Spleen (tissue), 11 donors: ENCODE data around the gene CHST2. TPM values are rescaled to one million over a fixed set of nuclear protein-coding genes. Genes with fewer than 3 reads are reported as not detected.

Experiments
- DNase-seq: peaks from one replicate; pipeline ENCODE4 v3.0.0-alpha.2; 2020
- H3K27ac ChIP-seq, 8 donors: fragments of 200-600 bp; sonication (generic) in 7 of 8; 1 replicate in 4 of 8; 2 replicates in 4 of 8; pipeline versions ENCODE4 v1.5.0 to v1.8.0; 2016 to 2021; ENCODE audit warnings: inconsistent platforms in 4 of 8, mild to moderate bottlenecking in 4 of 8, moderate library complexity in 1 of 8
- H3K27me3 ChIP-seq, 7 donors: fragments of 200-600 bp; sonication (generic) in 6 of 7; replicated peaks in 1 of 7; 1 replicate in 4 of 7; 2 replicates in 3 of 7; pipeline versions ENCODE4 v1.5.0 to v1.8.0; 2016 to 2021; ENCODE audit warnings: inconsistent platforms in 3 of 7, mild to moderate bottlenecking in 1 of 7
- H3K36me3 ChIP-seq, 6 donors: fragments of 200-600 bp; sonication (generic) in 5 of 6; 1 replicate in 4 of 6; 2 replicates in 2 of 6; pipeline versions ENCODE4 v1.5.0 to v1.8.0; 2016 to 2021; ENCODE audit warnings: inconsistent platforms in 2 of 6
- H3K4me1 ChIP-seq, 6 donors: fragments of 200-600 bp; sonication (generic) in 5 of 6; 1 replicate in 3 of 6; 2 replicates in 3 of 6; pipeline versions ENCODE4 v1.5.0 to v1.8.0; 2016 to 2021; ENCODE audit warnings: inconsistent platforms in 3 of 6
- H3K4me3 ChIP-seq, 8 donors: fragments of 200-600 bp; sonication (generic) in 7 of 8; 1 replicate in 4 of 8; 2 replicates in 4 of 8; pipeline versions ENCODE4 v1.5.0 to v1.8.0; 2016 to 2021; ENCODE audit warnings: inconsistent platforms in 4 of 8, mild to moderate bottlenecking in 4 of 8, moderate library complexity in 2 of 8
- H3K9me3 ChIP-seq, 8 donors: fragments of 200-600 bp; sonication (generic) in 7 of 8; 1 replicate in 4 of 8; 2 replicates in 4 of 8; pipeline versions ENCODE4 v1.5.0 to v1.8.0; 2016 to 2021; ENCODE audit warnings: inconsistent platforms in 4 of 8
- POLR2A ChIP-seq, 3 donors: fragments of 450-650 bp; IDR thresholded peaks; one replicate each; pipeline ENCODE4 v1.5.1; 2017; ENCODE audit warnings: antibody characterized with exemption in 3 of 3, mild to moderate bottlenecking in 1 of 3
- POLR2AphosphoS5 ChIP-seq, 3 donors: sonication (generic); formaldehyde crosslinking; IDR thresholded peaks; one replicate each; pipeline ENCODE4 v1.5.1; 2017; ENCODE audit warnings: antibody characterized with exemption in 3 of 3
- WGBS, 5 donors: extraction: QIAGEN DNeasy Blood & Tissue Kit in 3 of 5; methylation state at CpG; one replicate each; pipeline versions ENCODE4 v1.1.5 to v1.1.7; 2013 to 2018; 5-methylcytosine and 5-hydroxymethylcytosine counted together
- intact Hi-C: fragments of 100-400 bp; cut with DNase I; formaldehyde crosslinking; loops from one replicate; pipeline ENCODE4 v1.15.0; 2023; ENCODE audit warnings: low total_unique reads
- polyA plus RNA-seq, 3 donors: library from polyadenylated mRNA; stranded (reverse); fragments of 200-250 nt; gene quantifications; one replicate each; pipeline ENCODE4 v1.2.1, GENCODE V29; 2013
- total RNA-seq, 7 donors: library from RNA; depleted of rRNA in 3 of 7; stranded (reverse); fragments of >200 nt in 3 of 7; fragmentation: NEBNext Ultra II Directional in 4 of 7; extraction: Animal tissue kit (Norgen Biotek cat#: 25700) in 4 of 7; gene quantifications; one replicate each; pipeline versions ENCODE4 v1.1.0 to v1.2.1, GENCODE V29; 2016 to 2021
- TF ChIP-seq, protein P1 (sequence below), 11 experiments: fragments of 200-600 bp in 7 of 11; fragments of 450-650 bp in 4 of 11; sonication (generic) in 4 of 11; IDR thresholded peaks in 8 of 11; conservative IDR thresholded peaks in 3 of 11; 1 replicate in 7 of 11; 2 replicates in 4 of 11; pipeline versions ENCODE4 v1.4.0 to v1.8.0; 2016 to 2021; ENCODE audit warnings: antibody characterized with exemption in 11 of 11, inconsistent platforms in 4 of 11, mild to moderate bottlenecking in 1 of 11
- donor health status: healthy with polysubstance abuse.
- donor health status: DM: no; HTN: no; CAD: no; lungs with moderate emphysema.
- donor health status: DM: no; HTN: no; CAD: no.
- donor health status: Bipolar disorder and iron deficiency.
- donor health status: healthy.
- donor health status: DM: no; HTN: no; CAD: no.
- donor health status: DM: yes; HTN: yes; CAD: no.

Gene CHST2
- total and polyA plus RNA-seq, 10 donors = 8.5 to 46.6 (median 30.5) TPM

DNA sequence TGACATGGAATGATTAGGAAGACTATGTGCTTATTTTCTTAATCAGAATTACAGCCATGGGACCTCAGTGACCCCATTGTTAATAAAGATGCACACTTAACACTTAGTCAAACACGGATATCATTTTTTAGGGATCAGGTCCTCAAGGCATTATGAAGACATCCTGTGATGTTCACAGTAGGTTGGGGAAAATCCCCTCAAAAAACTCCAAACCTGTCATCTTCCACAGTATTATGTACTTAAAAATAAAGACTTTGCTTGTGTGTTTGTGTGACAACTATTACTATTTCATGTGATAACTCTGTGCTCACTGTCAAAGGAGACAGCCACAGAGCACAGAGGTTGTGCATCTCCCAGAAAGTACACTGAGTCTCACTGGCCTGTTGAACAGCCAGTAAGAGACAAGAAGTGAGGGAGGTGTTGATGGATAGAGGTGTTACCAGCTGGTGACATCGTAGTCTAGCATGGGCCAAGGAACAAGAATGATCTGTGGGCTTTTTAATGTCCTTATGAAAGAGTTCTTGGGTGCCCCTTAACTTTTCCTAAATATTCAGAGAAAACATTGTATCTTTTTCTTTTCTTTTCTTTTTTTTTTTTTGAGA lies 18.0 kb downstream of the CHST2 start:
- DNase-seq = no peak
- Histone ChIP-seq H3K4me1 (no peaks in the 10 kb centered on the region), H3K27me3 (no peaks in the 10 kb centered on the region), H3K9me3 (peaks cover 0 to 5% (median 0%) of the 10 kb centered on the region in 8 donors), H3K27ac (no peak overlapping the region), H3K36me3 (no peaks in the 10 kb centered on the region), H3K4me3 (no peak overlapping the region)
- TF ChIP-seq POLR2A (IDR thresholded peaks at IDR 0.05) (no peak), POLR2AphosphoS5 (IDR thresholded peaks at IDR 0.05) (no peak)
- TF ChIP-seq, protein P1, sequence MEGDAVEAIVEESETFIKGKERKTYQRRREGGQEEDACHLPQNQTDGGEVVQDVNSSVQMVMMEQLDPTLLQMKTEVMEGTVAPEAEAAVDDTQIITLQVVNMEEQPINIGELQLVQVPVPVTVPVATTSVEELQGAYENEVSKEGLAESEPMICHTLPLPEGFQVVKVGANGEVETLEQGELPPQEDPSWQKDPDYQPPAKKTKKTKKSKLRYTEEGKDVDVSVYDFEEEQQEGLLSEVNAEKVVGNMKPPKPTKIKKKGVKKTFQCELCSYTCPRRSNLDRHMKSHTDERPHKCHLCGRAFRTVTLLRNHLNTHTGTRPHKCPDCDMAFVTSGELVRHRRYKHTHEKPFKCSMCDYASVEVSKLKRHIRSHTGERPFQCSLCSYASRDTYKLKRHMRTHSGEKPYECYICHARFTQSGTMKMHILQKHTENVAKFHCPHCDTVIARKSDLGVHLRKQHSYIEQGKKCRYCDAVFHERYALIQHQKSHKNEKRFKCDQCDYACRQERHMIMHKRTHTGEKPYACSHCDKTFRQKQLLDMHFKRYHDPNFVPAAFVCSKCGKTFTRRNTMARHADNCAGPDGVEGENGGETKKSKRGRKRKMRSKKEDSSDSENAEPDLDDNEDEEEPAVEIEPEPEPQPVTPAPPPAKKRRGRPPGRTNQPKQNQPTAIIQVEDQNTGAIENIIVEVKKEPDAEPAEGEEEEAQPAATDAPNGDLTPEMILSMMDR (IDR thresholded peaks at IDR 0.05 in 8 of 11, conservative IDR thresholded peaks at IDR 0.05 in 3 of 11) = no peak
- intact Hi-C loops = no loop called here
- WGBS, 5 donors = 46 to 93% (median 76%) methylated on average over 2 of the region's 2 CpGs

DNA sequence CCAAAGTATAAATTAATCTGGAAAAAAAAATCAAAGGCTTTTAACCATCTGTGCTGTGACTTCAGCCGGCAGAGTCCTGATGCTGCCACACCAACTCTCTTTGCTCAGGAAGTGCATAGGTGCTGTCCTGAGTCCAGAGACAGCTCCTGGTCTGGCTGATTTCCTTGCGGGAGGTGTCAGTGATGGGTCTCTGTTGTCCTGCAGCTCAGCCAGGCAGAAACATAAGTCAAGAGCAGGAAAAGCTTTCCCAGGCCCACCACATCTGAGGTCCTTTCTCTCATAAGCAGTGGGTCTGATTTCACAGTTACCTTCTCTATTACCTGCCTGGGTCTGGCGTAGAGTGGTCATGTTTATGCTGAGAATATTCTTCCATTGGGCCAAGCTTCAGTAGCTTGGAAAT lies 19.4 kb downstream of the CHST2 start:
- H3K27ac ChIP-seq = peak overlapping the region in 3 of 8 donors; percentile 5 to 63 (median 39)
- H3K27me3 ChIP-seq = no peaks in the 10 kb centered on the region
- H3K36me3 ChIP-seq = no peaks in the 10 kb centered on the region
- peaks cover 0 to 5% (median 0%) of the 10 kb centered on the region in 8 donors for H3K9me3 ChIP-seq
- H3K4me3 ChIP-seq = no peak overlapping the region
- DNase-seq = no peak
- TF ChIP-seq, protein P1 (IDR thresholded peaks at IDR 0.05 in 8 of 11, conservative IDR thresholded peaks at IDR 0.05 in 3 of 11) = no peak
- TF ChIP-seq POLR2AphosphoS5 (IDR thresholded peaks at IDR 0.05) = no peak
- TF ChIP-seq POLR2A (IDR thresholded peaks at IDR 0.05) = no peak
- intact Hi-C loops = no loop called here
- H3K4me1 ChIP-seq = no peaks in the 10 kb centered on the region
- 90 to 97% (median 95%) methylated on average over 3 of the region's 3 CpGs for WGBS, 5 donors

- Histone ChIP-seq H3K4me3 (no peak overlapping the region), H3K27me3 (no peaks in the 10 kb centered on the region), H3K36me3 (no peaks in the 10 kb centered on the region), H3K4me1 (no peaks in the 10 kb centered on the region), H3K9me3 (peaks cover 0 to 5% (median 0%) of the 10 kb centered on the region in 8 donors), H3K27ac (peak overlapping the region in 5 of 8 donors; percentile 33 to 63 (median 40))
- 59 to 72% (median 66%) methylated on average over 7 of the region's 7 CpGs for WGBS, 5 donors
- TF ChIP-seq POLR2AphosphoS5 (IDR thresholded peaks at IDR 0.05) = peak in 1 of 3 donors; percentile 81
- no peak for TF ChIP-seq POLR2A (IDR thresholded peaks at IDR 0.05)
- TF ChIP-seq, protein P1 (IDR thresholded peaks at IDR 0.05 in 8 of 11, conservative IDR thresholded peaks at IDR 0.05 in 3 of 11) = no peak
- intact Hi-C loops = no loop called here
- DNase-seq = no peak
Measured at GRCh38 chr3:143139762-143140161, 20.2 kb downstream of the CHST2 start.

GRCh38 chr3:143140550-143140949 lies 21.0 kb downstream of the CHST2 start:
- H3K36me3 ChIP-seq = no peaks in the 10 kb centered on the region
- DNase-seq = no peak
- H3K27me3 ChIP-seq = no peaks in the 10 kb centered on the region
- 92 to 98% (median 97%) methylated on average over 6 of the region's 6 CpGs for WGBS, 5 donors
- TF ChIP-seq POLR2A (IDR thresholded peaks at IDR 0.05) = no peak
- TF ChIP-seq POLR2AphosphoS5 (IDR thresholded peaks at IDR 0.05) = no peak
- TF ChIP-seq, protein P1 (IDR thresholded peaks at IDR 0.05 in 8 of 11, conservative IDR thresholded peaks at IDR 0.05 in 3 of 11) = no peak
- H3K4me3 ChIP-seq = no peak overlapping the region
- no peaks in the 10 kb centered on the region for H3K4me1 ChIP-seq
- peak overlapping the region in 4 of 8 donors; percentile 33 to 63 (median 45) for H3K27ac ChIP-seq
- intact Hi-C loops = no loop called here
- peaks cover 0 to 5% (median 0%) of the 10 kb centered on the region in 8 donors for H3K9me3 ChIP-seq
